Measurements from ENCODE around the gene SARS1. TPM values are rescaled to one million over a fixed set of nuclear protein-coding genes. Genes with fewer than 3 reads are reported as not detected.

The SARS1 gene
- total and polyA plus RNA-seq, 2 of the 8 experiments (the other 6 are each of a cell fraction or from before 2014, with no cell fraction given) = 83.1 to 146 TPM

GRCh38 chr1:109279615-109280278, 66.0 kb downstream of the SARS1 start:
- ChIA-PET POLR2A (ENCODE audit: partially characterized antibody) (interaction anchor here (0.8 to 2.9 kb wide), 3 partner anchors 30 to 121 kb away, joined by 3 to 16 read pairs (median 7); partner anchors contain the start of genes CELSR2 and SORT1), CTCF (ENCODE audit: partially characterized antibody) (interaction anchor here (0.6 to 5.2 kb wide), 13 partner anchors 15 to 253 kb away, joined by 3 to 113 read pairs (median 5); partner anchors contain the start of genes MYBPHL and SORT1)
- Histone ChIP-seq H4K91ac (replicated peaks; ENCODE audit: insufficient read length, low read length) (no peak overlapping the region), H2BK120ac (replicated peaks; ENCODE audit: low read depth, low read length) (no peak overlapping the region), H2BK15ac (ENCODE audit: low read length) (no peak overlapping the region), H3K9me3 (ENCODE audit: insufficient read depth in 2 of 2, low read depth in 1 of 2, low read length in 1 of 2) (no peaks in the 10 kb centered on the region), H3K27me3 (replicated peaks in 1 of 4; ENCODE audit: control insufficient read depth in 3 of 4, extremely low read depth in 1 of 4, insufficient read depth in 3 of 4, low read length in 3 of 4) (no peaks in the 10 kb centered on the region), H3K4me1 (replicated peaks in 1 of 4; ENCODE audit: control insufficient read depth in 3 of 4, insufficient read depth in 4 of 4, low read length in 3 of 4) (peaks cover 10 to 16% (median 11%) of the 10 kb centered on the region in 4 experiments), H3K14ac (ENCODE audit: insufficient read length) (no peak overlapping the region), H3K79me2 (ENCODE audit: control insufficient read depth in 1 of 2, insufficient read depth in 2 of 2, low read length in 2 of 2) (peaks cover 0 to 16% of the 10 kb centered on the region in 2 experiments; a peak in 3 of 4 replicates), H3K36me3 (ENCODE audit: control insufficient read depth in 2 of 4, insufficient read depth in 4 of 4, low read length in 3 of 4) (peaks cover 10 to 22% (median 16%) of the 10 kb centered on the region in 4 experiments; a peak in 6 of 8 replicates), H4K8ac (ENCODE audit: extremely low read depth, insufficient read depth, low read length) (no peak overlapping the region; the same call in 1 of the 2 replicates), H2BK12ac (ENCODE audit: low read depth, low read length) (no peak overlapping the region), H3K4ac (replicated peaks; ENCODE audit: insufficient read length, low read depth, low read length) (no peak overlapping the region), H2AK5ac (ENCODE audit: low read depth, low read length) (no peak overlapping the region), H4K5ac (ENCODE audit: insufficient read length, low read depth, low read length) (no peak overlapping the region), H3K23ac (ENCODE audit: insufficient read length) (no peak overlapping the region), H2AFZ (ENCODE audit: low read length) (no peak overlapping the region), H3K23me2 (ENCODE audit: low read depth, low read length) (peaks cover 12% of the 10 kb centered on the region), H3K4me3 (ENCODE audit: extremely low read depth in 1 of 4, insufficient read depth in 2 of 4, low read depth in 3 of 4, low read length in 4 of 4) (no peak overlapping the region), H2BK20ac (ENCODE audit: low read length) (no peak overlapping the region), H2BK5ac (ENCODE audit: low read depth, low read length) (no peak overlapping the region), H3K79me1 (ENCODE audit: low read depth, low read length) (peaks cover 7% of the 10 kb centered on the region), H4K20me1 (replicated peaks in 1 of 2; ENCODE audit: control insufficient read depth in 1 of 2, insufficient read depth in 2 of 2, low read length in 2 of 2) (no peaks in the 10 kb centered on the region), H3K27ac (ENCODE audit: low read depth, low read length) (no peak overlapping the region), H3K56ac (replicated peaks; ENCODE audit: insufficient read length, low read depth, low read length) (no peak overlapping the region), H3K18ac (ENCODE audit: extremely low read depth, low read length) (no peak overlapping the region), H3K4me2 (ENCODE audit: insufficient read depth in 1 of 2, low read depth in 2 of 2, low read length in 2 of 2) (no peak overlapping the region), H3K9ac (replicated peaks in 1 of 4; ENCODE audit: extremely low read depth in 1 of 4, low read depth in 3 of 4, low read length in 3 of 4) (no peak overlapping the region)
- DNase-seq (ENCODE audit: low read depth in 1 of 2, low spot score in 2 of 2) (no peak), FAIRE-seq (no peak)
- TF ChIP-seq SP1 (IDR thresholded peaks at IDR 0.05; ENCODE audit: low read depth, low read length) (no peak), SAP30 (IDR thresholded peaks at IDR 0.05; ENCODE audit: insufficient read depth, insufficient replicate concordance, low read length) (no peak)
- 92% methylated on average over 5 of the region's 5 CpGs; no CpG with 5 or more reads in 1 of the 2 experiments for WGBS, 2 experiments (ENCODE audit: extremely low coverage in 1 of 2, insufficient coverage in 1 of 2, insufficient read length in 1 of 2, insufficient replicate concordance in 2 of 2, low coverage in 1 of 2, low lambda C conversion rate in 2 of 2, missing lambda C conversion rate in 1 of 2)
